ENCODE results near the gene DDX42.

DNA sequence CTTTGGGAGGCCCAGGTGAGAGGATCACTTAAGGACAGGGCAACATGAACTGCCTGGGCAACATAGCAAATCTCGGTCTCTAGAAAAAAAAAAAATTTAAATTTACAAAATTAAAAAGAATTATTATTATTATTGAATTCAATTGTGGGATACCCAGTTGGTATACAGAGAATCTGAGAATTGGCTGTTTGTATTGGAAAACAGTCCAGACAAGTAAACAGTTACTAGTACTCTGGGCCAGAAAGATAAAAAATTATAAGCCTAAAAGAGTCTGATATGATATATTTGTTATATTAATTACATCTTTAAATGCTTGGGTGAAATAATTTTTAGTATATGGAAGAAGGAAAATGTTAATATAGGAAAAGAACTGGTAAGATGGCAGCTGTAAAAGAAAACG, 15.5 kb upstream of the DDX42 start:
- TF ChIP-seq CTCF (IDR thresholded peaks at IDR 0.05) = no peak
- TF ChIP-seq POLR2A (IDR thresholded peaks at IDR 0.05; ENCODE audit: low read depth) = no peak
- no peak for TF ChIP-seq EP300 (IDR thresholded peaks at IDR 0.05)
- TF ChIP-seq POLR2AphosphoS5 (IDR thresholded peaks at IDR 0.05) = no peak

Measured in esophagus muscularis mucosa (tissue), 4 donors.